GM19238 (cell line): ENCODE measurements around the gene MORC1.
"Not testable (repeated sequence)": the region's sequence is repeated elsewhere in the genome, so short reads cannot be mapped to it uniquely, and the experiment has no call there.

Experiments
- DNase-seq: peaks from one replicate; pipeline ENCODE4 v3.0.0; 2011; ENCODE audit warnings: low spot score; ENCODE audit not compliant: insufficient read length

The MORC1 gene

DNA sequence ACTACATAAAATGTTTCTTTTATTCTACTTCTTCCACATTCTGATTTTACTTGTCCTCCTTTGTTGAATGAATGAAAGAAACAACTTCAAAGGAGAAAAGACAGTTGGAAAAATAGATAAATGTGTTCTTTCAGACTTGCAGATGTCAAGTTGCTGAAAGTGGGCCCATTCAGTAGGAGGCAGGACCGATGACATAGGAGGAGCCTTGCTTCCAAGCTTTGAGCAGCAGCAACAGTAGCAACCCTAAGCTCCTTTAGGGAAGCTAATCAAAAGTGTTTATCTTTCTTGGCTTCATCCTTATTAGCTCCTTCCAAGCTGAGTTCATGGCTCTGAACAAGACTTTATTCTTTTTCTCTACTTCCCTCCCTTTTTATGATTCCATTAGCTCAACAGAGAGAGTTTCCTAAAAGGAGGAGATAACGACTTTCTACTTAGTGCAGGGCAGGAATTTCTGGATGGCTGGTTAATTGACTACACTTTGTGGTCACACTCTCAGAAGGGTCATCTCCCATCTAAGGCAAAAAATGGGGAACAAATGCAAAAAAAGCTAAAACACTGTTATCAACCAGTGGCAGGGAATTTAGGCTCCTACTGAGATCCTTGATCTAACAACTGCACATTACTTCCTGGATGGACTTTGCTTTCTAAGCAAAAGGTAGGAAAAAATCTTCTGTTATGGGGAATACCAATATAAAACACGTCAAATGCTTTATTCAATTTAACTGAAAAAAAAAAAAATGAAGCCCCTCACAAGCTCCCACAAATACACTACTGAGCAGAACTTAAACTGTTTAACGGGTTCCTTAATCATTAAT, 4.8 kb downstream of the MORC1 start:
- no peak for DNase-seq

DNA sequence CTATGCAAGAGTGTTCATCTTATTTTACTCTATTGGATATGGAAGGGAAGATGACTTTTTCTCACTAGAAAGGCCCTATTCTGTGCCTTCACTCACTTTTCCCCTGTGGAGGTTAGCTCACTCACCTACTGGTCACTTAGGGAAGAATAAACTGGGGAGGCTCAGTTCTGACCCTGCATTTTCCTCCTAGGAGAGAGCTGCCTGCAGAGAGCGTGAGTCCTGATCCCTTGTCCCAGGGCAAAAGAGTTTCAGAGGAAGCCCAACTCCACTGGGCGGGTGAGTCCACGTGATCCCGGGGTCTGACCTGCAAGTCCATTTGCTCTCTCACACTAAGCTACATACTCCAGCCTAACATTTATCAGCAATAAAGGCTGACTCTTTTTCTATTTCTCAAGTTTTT, 8.4 kb downstream of the MORC1 start:
- DNase-seq = no peak

DNA sequence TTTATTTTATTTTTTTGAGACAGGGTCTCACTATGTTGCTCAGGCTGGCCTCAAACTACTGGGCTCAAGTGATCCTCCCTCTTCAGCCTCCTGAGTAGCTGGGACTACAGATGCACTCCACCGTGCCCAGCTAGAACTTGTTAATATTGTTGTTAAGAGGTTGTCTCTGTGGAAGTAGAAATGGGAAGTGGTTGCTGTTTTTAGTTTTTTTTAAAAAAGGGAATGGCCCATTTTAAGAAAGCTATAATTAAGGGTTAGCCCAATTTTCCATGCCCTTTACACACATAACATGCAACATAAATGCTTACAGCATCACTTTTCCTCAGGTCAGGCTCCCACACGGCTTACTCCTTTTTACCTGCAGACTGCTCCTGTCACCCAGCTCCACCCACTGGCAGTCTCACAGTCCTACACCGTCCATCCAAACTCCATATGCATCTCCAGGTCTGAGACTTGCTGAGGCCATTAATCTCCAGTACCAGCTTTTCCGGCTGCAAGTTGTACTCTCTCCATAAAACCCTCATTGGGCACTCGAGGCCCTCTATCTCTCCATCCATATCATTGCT, 19.8 kb downstream of the MORC1 start:
- DNase-seq = no peak

DNA sequence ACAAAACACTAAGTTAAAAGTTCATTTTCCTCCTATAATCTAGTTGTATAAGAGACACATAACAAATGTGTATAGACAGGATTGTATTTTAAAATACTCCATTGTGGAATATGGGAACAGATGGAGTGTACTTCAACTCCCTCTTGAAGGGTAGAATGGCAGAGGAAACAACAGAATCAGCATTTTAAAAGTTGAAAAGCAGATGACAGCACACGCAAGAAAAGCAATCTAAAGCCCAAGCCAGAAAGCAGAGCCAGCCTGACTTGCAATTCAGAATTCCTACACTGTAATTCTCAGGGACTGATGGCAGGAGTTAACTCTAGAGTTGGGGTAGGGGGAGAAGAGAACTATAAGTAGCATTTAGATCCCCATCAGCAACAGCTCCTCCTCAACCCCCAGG, 22.8 kb downstream of the MORC1 start:
- DNase-seq = no peak

DNA sequence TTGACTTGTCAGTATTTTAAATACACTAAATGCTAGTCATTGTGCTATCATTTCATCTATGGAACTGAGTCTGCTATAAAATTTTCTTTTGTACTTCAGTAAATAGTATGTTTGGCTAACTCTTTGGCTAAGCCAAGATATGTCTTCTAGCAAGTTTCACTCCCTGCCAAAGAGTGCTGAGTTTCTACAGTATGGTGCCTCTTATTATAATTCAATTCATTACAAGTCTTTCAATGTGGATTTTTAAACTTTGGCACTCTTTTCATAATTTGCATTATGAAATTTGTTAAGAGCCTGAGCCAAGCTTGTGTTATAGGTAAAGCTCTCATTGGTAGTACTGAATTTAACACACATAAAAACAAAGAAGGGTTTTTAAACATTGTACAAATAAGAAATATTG, 24.4 kb downstream of the MORC1 start:
- no peak for DNase-seq

DNA sequence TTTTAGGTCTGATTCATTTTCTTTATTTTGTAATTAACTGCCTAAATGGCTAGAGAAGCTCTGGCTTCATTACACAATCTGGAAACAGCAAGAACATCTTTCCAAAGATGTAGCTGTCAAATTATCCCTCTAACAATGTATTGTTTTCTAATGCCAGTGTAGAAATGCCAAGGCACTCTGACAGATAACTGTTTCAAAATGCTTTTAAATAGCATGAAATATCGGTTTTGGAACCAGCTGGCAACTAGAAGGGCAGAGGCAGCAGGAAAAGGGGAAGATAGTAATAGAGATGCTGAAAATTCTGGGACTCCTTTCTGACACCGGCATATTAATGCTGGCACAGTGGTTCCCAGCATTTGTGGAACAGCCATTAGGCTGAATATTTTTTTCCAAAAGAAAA, 26.1 kb downstream of the MORC1 start:
- no peak for DNase-seq

DNA sequence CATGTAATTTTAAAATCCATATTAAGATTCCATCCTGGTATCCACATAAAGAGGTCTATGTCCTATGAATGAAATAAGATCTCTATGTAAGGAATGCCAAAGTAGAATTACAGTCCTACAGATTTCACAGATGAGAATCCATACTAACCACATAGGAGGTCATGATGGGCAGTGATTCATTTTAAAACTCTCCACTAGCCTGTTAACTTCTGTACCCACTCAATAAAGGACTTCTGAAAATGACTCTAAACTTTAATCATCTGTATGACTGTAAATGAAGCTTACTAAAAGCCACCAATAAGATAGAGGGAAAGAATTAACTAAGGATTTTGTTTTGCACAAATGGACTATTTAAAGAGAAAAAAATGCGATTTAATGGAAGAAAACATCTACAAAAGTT, 28.7 kb downstream of the MORC1 start:
- no peak for DNase-seq

DNA sequence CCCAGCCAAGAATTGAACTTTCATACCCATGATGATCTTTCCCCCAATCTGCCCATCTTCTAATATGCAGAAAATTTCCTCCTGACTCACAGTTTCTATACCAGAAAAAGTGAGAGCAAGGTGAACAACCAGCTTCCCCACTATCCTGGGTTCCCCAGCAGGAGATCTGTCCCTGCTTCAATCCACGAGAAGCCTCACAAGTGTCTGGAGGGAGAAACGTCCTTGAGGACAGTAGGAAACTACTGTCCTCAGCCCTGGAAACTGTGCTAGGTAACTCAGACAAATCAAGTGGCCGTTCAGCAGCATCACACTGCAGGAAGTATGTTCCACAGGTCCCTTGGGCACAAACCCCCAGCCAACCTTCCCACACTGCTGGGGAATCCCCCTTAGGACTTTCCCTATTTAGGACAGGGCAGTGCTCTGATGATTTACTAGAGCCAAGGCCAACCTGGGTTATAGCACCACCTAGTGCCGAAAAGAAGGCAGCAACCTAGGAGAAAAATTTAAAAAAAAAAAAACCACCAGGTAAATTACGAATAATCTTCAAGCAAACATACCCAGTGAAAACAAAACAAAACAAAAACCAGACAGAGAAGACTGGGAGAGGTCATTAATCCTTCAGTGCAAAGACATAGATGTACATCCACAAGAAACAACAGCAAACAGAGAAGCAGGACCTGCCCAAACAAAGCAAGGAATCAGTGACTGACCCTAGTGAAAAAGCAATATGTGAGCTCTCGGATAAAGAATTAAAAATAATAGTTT, 36.0 kb downstream of the MORC1 start:
- peak; percentile 38 for DNase-seq

DNA sequence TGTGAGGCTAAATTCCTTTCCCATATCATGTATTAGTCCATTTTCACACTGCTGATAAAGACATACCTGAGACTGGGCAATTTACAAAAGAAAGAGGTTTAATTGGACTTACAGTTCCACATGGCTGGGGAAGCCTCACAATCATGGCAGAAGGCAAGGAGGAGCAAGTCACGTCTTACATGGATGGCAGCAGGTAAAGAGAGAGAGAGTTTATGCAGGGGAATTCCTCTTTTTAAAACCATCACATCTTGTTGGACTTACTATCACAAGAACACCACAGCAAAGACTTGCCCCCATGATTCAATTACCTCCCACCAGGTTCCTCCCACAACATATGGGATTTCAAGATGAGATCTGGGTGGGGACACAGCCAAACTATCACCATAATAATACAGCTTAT, 37.8 kb downstream of the MORC1 start:
- DNase-seq = not testable (repeated sequence)

DNA sequence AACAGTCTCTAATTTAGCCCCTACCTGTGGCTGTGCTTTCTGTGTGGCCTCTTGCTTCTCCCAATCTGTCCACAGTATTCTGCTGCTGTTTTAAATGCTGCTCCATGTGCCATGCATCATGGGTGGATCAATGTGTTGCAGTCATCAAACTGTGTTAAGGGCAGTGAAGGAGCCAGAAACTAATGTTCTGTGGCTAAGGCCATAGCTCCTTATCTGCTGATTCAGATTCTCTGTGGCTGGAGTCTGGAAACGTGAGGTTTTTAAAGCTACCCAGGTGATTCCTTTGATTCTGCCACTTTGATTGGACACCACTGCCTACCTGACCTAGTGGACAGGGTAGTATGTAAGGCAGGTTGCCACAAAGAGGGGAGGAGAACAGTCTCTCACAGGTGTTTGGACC, 44.8 kb downstream of the MORC1 start:
- no peak for DNase-seq

DNA sequence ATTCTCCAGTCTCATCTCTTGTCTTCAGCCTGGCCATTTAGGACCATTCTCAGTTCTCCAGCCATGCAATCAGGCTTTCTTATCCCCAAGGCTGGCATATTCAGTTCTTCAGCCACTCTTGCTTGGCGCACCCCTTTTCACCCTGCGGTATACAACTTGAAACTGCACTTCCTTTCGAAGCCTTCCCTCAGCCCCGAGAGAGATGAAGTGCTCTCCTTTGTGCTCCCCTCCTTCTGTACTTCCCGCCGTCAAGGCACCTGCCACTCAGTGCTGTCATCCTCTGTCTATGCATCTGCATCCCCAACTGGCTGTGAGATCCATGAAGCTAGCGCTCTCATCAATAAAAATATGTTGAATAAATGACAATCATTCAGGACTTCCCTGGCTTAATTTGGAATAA, 45.7 kb downstream of the MORC1 start:
- no peak for DNase-seq

DNA sequence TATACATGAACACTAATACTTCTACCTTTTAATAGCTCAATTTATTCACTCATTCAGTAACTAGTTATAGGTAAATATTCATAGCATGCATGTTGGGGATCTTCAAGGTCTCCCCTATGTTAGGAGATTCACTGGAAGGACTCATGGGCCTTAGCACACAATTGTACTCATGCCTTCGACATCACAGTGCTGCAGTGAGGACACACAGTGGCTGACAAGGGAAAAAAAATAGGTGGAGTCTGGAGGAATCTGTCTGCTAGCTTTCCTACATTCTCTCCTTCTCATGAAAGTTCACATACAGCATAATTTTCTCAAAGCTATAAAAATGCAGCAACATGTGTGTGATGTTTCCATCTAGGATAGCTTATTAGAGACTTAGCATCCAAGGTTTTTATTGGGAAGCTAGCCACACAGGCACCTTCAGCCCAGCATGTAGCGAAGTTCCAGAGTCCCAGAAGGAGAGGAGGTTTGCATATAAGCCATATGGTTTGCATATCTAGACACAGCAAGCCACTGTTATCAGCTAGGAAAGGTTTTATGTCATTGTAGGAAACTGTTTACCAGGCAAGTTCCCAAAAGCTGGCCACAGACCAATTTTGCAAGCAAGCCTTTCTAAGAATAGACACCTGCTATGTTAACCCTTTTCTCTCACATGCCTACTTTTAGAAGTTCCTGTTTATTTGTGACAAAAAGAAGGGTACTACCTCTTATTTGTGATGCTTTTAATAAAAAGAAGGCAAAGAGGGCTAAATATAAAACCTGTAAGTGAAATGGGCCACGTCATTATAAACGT, 46.4 kb downstream of the MORC1 start:
- no peak for DNase-seq

DNA sequence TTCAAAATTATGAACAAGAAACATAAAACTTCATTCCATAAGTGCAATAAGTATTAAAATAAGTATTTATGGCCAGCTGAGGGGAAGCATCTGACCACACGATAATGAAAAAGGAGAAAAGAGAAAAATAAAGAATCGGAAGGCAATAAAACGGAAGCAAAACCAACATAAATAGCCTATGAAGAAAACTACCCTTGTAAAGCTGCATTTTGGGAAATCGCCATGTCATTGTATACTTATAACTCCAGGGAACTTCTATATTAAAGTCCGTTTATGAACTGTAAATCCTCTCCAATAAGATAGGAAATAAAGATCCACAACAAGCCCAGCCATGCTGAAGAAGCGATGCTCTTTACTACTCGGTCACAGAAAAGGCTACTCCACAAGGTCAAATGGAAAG, 47.7 kb downstream of the MORC1 start:
- no peak for DNase-seq

DNA sequence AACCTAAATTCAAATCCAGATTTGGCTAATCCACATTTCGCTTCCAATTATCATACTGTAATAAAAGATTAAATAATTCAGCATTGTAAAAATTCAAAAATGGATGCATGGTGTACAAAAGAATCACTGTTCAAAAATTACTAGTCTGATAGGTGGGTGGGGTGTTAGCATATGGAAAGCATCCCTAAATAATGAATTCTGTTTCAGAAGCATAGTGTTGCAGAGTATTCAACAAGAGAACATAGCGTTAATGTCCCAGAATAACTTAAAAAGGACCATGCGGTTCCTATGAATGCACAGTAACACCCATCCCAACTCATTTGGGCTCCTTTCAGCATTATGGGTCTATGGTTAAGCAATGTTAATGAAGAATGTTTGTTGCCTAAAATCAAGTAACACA, 51.1 kb downstream of the MORC1 start:
- no peak for DNase-seq

DNA sequence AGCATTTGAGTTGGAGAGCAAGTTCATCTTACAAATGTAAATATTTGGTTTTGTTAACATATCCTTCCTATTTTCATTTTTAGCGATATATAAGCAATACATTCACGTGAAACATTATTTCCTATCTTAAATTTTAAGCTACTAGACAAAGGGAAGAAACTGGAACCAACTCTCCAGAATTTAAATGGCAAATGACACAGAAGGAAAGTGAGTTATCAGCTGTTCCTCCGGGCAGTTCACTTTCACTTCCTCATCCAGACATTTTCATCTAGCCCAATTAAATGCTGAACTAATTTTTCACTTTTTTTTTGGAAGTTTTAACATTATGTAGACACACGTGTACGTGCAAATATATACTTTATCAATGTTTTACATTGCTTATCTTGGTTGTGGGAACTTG, 58.7 kb downstream of the MORC1 start:
- no peak for DNase-seq

DNA sequence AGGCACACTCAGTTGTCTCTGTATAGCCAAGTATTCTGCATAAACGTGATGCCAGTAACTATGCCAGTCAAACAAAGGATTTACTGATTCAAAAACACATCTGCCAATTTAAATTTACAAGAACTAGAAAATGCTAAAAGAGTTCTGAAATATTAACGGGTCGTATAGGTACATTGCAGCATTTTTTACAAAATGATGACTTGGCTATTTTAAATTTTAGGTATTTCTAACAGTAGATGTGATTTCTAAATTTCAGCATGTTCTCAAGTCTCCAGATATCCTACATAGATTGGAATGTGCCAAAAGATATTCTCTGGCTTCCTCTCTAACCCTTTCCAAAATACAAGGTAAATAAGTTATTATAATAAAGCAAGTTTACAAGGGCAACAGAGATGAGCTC, 60.3 kb downstream of the MORC1 start:
- no peak for DNase-seq

DNA sequence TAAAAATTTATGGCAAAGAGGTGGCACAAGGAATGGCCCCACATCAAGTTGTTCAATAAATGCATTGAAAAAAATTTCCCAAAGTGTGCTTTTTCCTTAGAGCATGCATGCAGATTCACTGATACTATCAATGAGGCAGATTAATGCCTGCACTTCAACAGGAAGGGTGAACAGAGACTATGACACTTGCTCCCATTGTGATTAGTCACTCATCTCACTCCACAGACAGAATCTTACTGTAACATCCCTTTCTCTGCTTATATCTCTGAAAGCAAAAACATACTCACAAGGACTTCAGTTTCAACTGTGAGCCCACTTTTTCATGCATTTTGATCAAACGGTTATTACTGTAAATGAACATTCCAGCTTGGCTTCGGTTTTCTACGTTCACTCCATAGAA, 60.9 kb downstream of the MORC1 start:
- DNase-seq = no peak

DNA sequence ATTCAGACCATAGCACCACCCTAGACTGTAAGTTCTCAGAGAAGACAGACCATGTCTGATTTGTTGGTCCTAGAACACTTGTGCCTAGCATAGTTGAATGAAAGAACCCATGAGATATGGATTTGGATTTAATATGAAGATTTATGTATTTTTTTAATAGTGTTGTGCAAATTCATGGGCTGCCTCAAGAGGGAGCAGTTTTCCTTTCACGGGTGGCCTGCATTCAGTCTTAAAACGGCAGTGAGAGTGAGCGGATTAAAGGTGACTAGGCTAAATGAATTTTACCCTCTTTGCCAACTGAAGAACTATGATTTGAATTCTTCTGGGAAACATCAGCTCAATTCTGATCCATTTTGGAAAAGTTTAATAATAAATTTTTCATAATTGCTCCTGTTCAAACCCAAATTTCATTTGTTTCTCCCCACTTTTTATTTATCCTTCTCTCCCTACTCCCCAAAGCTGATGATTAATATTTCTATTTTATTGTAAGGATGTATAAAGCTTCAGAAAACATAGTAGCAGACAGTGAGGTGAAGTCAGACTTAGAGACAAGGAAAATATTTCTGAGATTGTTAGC, 67.3 kb downstream of the MORC1 start:
- no peak for DNase-seq

DNA sequence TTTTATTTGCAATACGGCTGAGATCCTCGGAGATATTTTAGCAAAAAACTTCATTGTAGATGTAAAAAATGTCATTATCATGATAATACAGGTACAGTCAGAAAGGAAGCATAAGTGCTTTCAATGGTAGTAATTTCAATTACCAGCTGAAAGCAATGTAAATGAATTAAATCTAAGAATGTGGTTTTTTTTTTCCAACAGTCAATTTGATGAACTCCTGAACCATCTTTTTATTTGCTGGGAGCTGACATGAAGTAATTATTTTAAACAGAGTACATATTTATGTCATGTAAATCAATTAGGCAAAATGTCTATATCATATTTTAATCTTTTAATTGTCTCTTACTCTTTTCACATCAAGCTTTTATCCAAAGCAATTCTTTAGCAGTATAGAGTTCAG, 70.6 kb downstream of the MORC1 start:
- DNase-seq = no peak

DNA sequence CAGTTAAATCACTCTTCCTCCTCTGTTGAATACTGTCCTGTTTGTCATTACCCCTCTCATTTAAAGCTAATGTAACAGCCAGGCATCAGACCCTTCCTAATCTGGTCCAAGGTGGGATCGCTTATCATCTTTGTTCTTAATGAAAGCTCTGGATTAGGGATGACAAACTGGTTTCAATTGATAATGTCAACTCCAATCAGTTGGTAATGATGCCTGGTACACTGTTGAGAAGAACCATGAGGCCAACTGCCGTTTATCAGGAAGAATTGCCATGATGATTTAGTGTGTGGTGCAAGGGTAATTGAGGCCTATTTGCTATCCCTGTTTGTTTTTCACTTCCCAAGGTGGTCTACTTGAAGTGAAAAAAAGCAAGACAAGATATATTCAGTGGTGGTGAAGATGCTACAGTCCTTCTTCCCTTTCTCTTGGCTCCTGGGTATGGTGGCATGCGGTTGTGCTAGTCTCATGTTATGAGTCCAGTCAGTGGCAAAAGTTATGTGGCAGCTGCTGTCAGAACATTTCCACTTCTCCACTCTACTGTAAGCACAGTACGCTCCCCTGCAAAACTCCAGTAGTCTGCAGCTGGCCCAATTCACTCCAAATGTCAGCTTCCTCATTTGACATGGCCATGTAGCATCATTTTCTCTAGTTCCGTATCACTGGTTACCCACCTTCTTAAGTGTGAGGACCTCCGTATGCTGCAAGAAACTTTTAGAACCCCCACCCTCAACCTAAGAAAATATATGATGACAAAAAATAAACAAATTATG, 72.5 kb downstream of the MORC1 start:
- DNase-seq = no peak

DNA sequence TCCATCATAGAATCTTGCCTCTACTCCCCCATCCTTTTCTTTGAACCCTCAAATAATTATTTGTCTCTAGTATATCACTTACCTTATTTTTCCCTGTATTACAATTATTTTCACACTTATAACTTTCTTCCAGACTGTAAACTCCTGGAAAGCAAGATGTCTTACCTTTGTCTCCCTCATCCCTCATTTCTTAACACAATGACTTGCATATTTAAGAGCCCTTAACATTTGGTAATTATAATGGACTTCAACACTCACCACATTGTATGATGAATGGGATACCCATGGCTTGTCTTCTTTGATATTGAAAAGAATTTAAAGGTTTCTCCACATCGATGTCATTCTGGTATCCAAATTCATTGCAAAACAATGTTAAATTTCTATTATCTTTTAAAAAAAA, 82.9 kb downstream of the MORC1 start:
- no peak for DNase-seq
